HG02938 (cell line): ENCODE measurements around the gene SLC7A6.
"Not testable (repeated sequence)": the region's sequence is repeated elsewhere in the genome, so short reads cannot be mapped to it uniquely, and the experiment has no call there.

Experiments used
- ATAC-seq: cut with Tn5 transposase; IDR thresholded peaks from one replicate; pipeline ENCODE4 v1.9.1; 2021; ENCODE audit warnings: mild to moderate bottlenecking, moderate library complexity; ENCODE audit not compliant: unreplicated experiment

SLC7A6 gene

GRCh38 chr16:68281368-68282063 lies 17.2 kb downstream of the SLC7A6 start:
- no peak for ATAC-seq

DNA sequence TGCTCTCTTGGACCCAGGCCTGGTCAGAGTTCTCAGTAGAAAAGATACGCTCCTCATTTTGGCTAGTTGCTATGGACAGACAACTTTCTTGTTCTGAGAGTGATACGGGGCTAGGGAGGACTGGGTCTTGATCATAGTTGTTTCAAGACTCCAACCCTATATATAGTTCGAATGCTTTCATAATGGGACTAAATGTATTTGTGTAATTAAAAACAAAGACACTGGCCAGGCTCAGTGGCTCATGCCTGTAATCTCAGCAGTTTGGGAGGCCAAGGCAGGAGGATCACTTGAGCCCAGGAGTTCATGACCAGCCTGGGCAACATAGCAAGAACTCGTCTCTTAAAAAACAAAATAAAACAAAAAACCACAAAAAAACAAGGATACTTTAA lies 17.7 kb downstream of the SLC7A6 start:
- no peak for ATAC-seq

DNA sequence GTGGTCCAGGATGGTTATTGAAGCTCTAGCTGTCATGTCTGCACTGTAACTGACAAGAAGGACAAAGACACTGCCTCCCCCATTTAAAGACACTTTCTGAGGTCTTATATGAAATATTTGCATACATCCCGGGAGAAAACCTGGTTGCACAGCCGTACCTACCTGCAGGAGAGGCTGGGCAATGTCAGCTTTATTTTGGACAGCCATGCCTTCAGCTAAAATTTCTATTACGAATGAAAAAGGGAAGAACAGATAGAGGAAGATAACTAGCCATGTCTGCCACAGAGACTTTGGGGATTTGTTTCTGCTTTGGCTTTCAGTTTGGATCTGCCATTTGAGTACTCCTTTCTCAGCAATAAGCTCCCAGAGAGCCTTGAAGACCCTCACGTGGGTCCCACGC lies 19.0 kb downstream of the SLC7A6 start:
- ATAC-seq = no peak

DNA sequence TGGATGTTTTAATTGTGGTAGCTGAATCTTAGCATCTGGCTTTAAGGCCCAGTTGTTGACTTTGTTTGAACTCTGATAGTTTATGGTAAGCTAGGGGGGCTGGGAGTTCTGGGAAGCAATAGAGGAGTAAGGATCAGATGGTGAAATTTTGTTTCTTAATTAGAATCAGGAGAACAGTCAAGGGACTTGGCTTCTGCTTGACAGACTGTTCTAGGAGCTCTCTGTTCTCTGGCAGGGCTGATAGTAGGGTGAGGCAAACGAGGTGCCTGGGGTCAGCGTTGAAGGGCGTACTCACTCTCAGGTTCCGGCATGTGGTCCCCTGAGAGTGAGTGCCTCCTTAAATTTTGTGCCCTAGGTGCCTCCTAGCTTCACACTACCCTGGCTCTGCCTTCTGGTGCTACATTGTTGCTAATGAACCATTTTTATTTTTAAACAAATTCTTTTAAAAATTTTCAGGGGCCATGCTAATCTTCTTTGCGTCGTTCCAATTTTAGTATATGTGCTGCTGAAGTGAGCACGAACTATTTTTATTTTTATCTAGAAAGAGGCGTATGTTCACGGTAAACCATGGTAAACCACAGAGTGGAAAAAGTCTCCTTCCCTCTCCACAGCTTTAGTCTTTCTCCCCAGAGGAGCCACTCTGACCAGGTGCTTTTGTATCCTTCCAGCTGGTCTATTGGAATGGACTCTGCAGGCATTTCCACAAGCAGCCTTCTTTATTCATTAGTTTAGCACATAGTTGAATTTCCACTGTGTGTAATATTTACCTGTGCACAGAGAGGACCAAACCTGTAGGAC lies 19.7 kb downstream of the SLC7A6 start:
- ATAC-seq = no peak

- ATAC-seq = peak; percentile 42
These were observed 20.5 kb downstream of the SLC7A6 start for GRCh38 chr16:68284847-68285246.

GRCh38 chr16:68285683-68286082 lies 21.4 kb downstream of the SLC7A6 start:
- ATAC-seq = no peak

DNA sequence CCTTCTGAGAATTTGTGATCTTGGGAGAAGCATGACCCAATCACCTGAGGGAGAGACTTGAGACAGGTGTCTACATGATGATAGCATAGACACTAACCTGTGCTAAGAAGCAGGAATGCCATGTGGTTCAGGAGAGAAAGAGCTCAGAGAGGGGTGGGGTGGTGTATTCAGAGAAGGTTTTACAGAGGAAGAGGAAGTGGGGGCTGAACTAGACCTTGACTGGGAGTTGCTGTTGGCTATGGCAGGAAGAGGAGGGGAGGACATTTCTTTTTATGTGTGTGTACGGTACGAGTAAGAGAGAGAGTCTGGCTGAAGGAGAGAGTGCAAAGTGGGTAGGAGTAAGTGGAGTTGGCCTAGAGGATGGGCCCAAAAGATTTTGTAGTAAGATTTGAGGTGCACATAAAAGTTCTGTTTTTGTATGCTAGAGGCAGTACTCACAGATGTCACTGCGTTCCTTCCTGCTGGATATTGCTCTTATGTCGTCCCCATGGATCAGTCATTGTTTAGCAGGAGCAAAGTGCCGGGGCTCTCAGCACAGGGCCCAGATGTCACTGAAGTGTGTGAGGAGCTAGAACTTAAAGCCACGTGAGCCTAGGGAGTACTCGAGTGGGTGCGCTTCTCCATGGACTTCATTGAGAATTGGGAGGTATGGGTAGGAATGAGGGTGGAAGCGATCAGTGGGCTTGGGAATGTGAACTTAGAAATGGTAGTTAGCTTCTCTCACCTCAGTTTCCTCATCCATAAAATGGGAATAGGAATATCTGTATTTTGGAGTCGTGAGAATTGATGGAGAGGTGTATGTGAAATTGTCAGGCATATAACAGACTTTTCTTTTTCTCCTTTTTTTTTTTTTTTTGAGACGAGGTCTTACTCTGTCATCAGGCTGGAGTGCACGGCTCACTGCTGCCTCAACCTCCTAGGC lies 22.1 kb downstream of the SLC7A6 start:
- no peak for ATAC-seq

- ATAC-seq = no peak
These were observed 23.2 kb downstream of the SLC7A6 start for GRCh38 chr16:68287276-68288251.

GRCh38 chr16:68288252-68288650 lies 23.9 kb downstream of the SLC7A6 start:
- ATAC-seq = no peak

DNA sequence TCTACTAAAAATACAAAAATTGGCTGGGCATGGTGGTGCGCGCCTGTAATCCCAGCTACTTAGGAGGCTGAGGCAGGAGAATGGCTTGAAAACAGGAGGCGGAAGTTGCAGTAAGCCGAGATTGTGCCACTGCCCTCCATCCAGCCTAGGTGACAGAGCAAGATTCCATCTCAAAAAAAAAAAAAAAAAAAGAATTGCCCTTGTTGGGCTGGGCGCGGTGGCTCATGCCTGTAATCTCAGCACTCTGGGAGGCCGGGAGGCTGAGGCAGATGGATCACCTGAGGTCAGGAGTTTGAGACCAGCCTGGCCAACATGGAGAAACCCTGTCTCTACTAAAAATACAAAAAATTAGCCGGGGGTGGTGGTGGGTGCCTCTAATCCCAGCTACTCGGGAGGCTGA lies 24.5 kb downstream of the SLC7A6 start:
- not testable (repeated sequence) for ATAC-seq

DNA sequence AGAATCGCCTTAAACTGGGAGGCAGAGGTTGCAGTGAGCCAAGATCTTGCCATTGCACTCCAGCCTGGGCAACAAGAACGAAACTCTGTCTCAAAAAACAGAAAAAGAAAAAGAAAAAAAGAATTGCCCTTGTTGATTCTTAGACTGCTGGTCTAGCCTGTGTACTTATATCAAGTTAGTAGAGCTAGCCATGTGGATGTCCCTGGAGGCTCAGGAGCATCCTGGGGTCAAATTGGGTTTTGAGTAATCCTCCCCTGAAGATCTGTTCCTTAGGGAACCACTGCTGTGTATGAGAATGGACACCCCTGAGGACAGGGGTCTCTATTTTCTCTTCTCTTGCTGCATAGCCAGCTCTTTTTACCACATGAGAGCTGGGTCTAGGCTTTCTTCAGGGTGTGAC lies 24.9 kb downstream of the SLC7A6 start:
- no peak for ATAC-seq

- peak; percentile 81 for ATAC-seq
These were observed 25.4 kb downstream of the SLC7A6 start for GRCh38 chr16:68289621-68290329.

DNA sequence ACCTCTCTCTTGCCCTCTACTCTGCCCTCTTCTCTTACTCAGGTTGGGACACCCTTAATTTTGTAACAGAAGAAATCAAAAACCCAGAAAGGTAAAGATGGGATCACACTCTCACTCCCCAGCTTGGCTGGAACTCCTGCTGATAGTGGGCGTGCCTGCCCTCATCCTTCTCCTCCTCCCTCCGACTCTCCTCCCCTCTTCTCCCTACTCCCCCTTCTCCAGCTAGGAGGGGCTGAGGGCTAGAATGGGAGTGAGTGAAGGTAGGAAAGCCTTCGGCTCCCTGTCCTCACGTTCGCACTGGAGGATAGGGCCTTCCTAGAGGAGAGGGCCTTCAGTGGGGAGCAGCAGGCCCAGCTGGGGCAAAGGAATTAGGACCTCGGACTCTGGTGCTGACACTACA lies 26.1 kb downstream of the SLC7A6 start:
- no peak for ATAC-seq

- ATAC-seq = no peak
These were observed 26.9 kb downstream of the SLC7A6 start for GRCh38 chr16:68291227-68291626.

GRCh38 chr16:68292425-68292824 lies 28.1 kb downstream of the SLC7A6 start:
- no peak for ATAC-seq

DNA sequence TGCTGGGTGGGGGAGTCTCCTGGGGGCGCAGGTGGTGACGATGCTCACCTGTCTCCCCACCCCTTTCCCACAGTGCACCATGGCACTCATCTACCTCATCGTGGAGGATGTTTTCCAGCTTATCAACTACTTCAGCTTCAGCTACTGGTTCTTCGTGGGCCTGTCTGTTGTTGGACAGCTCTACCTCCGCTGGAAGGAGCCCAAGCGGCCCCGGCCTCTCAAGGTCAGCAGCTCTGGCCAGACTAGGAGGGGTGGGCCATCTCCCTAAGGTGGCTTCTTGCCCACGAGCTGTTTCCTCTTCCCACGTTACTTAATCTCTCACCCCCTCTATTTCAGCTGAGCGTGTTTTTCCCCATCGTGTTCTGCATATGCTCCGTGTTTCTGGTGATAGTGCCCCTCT lies 32.0 kb downstream of the SLC7A6 start:
- no peak for ATAC-seq

DNA sequence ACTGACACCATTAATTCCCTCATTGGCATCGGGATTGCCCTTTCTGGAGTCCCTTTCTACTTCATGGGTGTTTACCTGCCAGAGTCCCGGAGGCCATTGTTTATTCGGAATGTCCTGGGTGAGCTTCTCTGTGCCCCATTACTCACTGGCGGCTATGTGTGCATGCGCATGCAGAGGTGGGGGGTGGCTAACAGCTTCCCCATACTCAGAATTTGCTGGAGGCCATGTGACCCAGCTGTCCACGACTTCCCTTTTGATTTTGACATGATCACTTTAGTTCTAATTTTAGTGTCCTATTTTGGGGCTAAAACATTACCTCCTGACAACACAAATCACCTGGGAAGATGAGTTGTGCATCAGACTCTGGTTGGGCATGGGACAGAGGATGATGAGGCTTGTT lies 32.4 kb downstream of the SLC7A6 start:
- no peak for ATAC-seq

- ATAC-seq = no peak
These were observed 33.6 kb downstream of the SLC7A6 start for GRCh38 chr16:68297908-68298307.

DNA sequence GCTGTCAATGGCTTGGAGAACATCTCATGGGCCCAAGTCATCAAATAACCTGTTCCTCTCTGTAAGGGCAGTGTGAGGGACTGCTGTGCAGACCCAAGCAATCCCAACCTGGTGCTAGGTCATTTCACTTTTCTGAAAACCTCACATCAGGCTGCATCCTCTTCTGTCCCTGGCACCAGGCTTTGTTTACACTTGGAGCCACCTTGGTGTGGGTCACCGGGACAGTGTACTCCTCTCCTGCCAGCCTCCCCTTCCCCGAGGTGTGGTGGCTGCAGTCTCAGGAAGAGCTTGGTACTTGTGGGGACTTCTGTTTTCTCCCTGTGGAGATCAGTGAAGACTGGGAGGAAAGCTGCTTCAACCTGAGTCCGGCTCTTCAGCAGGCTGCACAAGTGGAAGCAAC lies 34.0 kb downstream of the SLC7A6 start:
- ATAC-seq = no peak
